SU-DHL-6 (cell line): ENCODE measurements around the gene TRIM6.
A peak's percentile ranks its signal among the peaks of the same experiment; 100 is the strongest.

Experiments used
- H2AFZ ChIP-seq: fragments of 200-600 bp; sonication (generic); 2 replicates; pipeline ENCODE4 v1.6.1; 2014; ENCODE audit warnings: low read depth, mild to moderate bottlenecking, moderate library complexity, mixed read lengths, antibody characterized with exemption, low read length; ENCODE audit not compliant: severe bottlenecking
- H3F3A ChIP-seq: fragments of 200-600 bp; shearing (Covaris generic); 2 replicates; pipeline ENCODE4 v1.6.0; 2016; ENCODE audit warnings: antibody characterized with exemption, mild to moderate bottlenecking; ENCODE audit not compliant: insufficient read depth
- H3K27ac ChIP-seq: fragments of 200-600 bp; sonication (generic); 2 replicates; pipeline ENCODE4 v1.5.1; 2016; ENCODE audit warnings: low read depth, mild to moderate bottlenecking, low read length, moderate library complexity, mixed read lengths
- H3K27me3 ChIP-seq: fragments of 200-600 bp; sonication (generic), shearing (Covaris generic); 2 replicates; pipeline ENCODE4 v1.6.0; 2014; ENCODE audit warnings: mild to moderate bottlenecking, low read length
- H3K36me3 ChIP-seq: fragments of 200-600 bp; sonication (generic); 2 replicates; pipeline ENCODE4 v1.6.1; 2014; ENCODE audit warnings: mild to moderate bottlenecking, low read length, mixed read lengths
- H3K4me2 ChIP-seq: fragments of 300-600, 200-600 bp; shearing (Covaris generic), sonication (generic); 2 replicates; pipeline ENCODE4 v1.6.0; 2014; ENCODE audit warnings: low read length, low read depth, mild to moderate bottlenecking; ENCODE audit not compliant: poor library complexity, severe bottlenecking
- H3K4me3 ChIP-seq: fragments of 200-600 bp; sonication (generic); 2 replicates; pipeline ENCODE4 v1.5.1; 2014; ENCODE audit warnings: antibody characterized with exemption, low read length, mild to moderate bottlenecking, mixed read lengths; ENCODE audit not compliant: insufficient read depth, poor library complexity, severe bottlenecking
- H3K79me2 ChIP-seq: fragments of 200-600 bp; sonication (generic); 2 replicates; pipeline ENCODE4 v1.6.1; 2014; ENCODE audit warnings: mild to moderate bottlenecking, low read length, moderate library complexity; ENCODE audit not compliant: insufficient read depth
- H3K9ac ChIP-seq: fragments of 200-600 bp; sonication (generic); 2 replicates; pipeline ENCODE4 v1.7.0; 2014; ENCODE audit warnings: mild to moderate bottlenecking, low read length
- H3K9me2 ChIP-seq: fragments of 200-600 bp; sonication (generic); replicated peaks from 2 replicates; pipeline ENCODE4 v1.6.1; 2014; ENCODE audit warnings: low read length; ENCODE audit not compliant: insufficient read depth
- H3K9me3 ChIP-seq: fragments of 200-600 bp; sonication (generic); 2 replicates; pipeline ENCODE4 v1.6.1; 2014; ENCODE audit warnings: low read length, mixed read lengths; ENCODE audit not compliant: insufficient read depth
- H4K20me1 ChIP-seq: fragments of 200-600 bp; sonication (generic); 2 replicates; pipeline ENCODE4 v1.6.1; 2014; ENCODE audit warnings: low read depth, mild to moderate bottlenecking, antibody characterized with exemption, low read length, moderate library complexity, mixed read lengths
- CTCF ChIP-seq: fragments of 200-600 bp; sonication (generic); IDR thresholded peaks from one replicate; pipeline ENCODE4 v1.5.1; 2017; ENCODE audit warnings: antibody characterized with exemption, mild to moderate bottlenecking, low read length, moderate library complexity; ENCODE audit not compliant: insufficient read depth, poor library complexity, severe bottlenecking
- EZH2phosphoT487 ChIP-seq: fragments of 200-600 bp; sonication (generic), shearing (Covaris generic); conservative IDR thresholded peaks from 2 replicates; pipeline ENCODE4 v1.6.1; 2018; ENCODE audit warnings: mild to moderate bottlenecking, antibody characterized with exemption, low read length, moderate library complexity, mixed read lengths

Gene TRIM6

GRCh38 chr11:5550440-5551095 is 45.9 kb upstream of the TRIM6 start:
- H3K27ac ChIP-seq = no peak overlapping the region
- no peaks in the 10 kb centered on the region for H3K9me2 ChIP-seq
- no peak overlapping the region for H3K4me3 ChIP-seq
- H3F3A ChIP-seq = no peaks in the 10 kb centered on the region
- H3K9me3 ChIP-seq = no peaks in the 10 kb centered on the region
- TF ChIP-seq CTCF = no peak
- TF ChIP-seq EZH2phosphoT487 = no peak
- no peaks in the 10 kb centered on the region for H3K79me2 ChIP-seq
- H3K9ac ChIP-seq = no peak overlapping the region
- H2AFZ ChIP-seq = no peak overlapping the region
- no peaks in the 10 kb centered on the region for H3K27me3 ChIP-seq
- H3K36me3 ChIP-seq = no peaks in the 10 kb centered on the region
- H4K20me1 ChIP-seq = no peaks in the 10 kb centered on the region
- no peak overlapping the region for H3K4me2 ChIP-seq

- Histone ChIP-seq H4K20me1 (no peaks in the 10 kb centered on the region), H3K27me3 (no peaks in the 10 kb centered on the region), H3K9me2 (no peaks in the 10 kb centered on the region), H3K4me3 (no peak overlapping the region), H3K36me3 (no peaks in the 10 kb centered on the region), H3F3A (no peaks in the 10 kb centered on the region), H3K9me3 (no peaks in the 10 kb centered on the region), H3K4me2 (no peak overlapping the region), H3K27ac (no peak overlapping the region), H3K9ac (no peak overlapping the region), H2AFZ (no peak overlapping the region), H3K79me2 (no peaks in the 10 kb centered on the region)
- peak; percentile 10 for TF ChIP-seq CTCF
- no peak for TF ChIP-seq EZH2phosphoT487
Measured at GRCh38 chr11:5553343-5553742, 43.1 kb upstream of the TRIM6 start.

GRCh38 chr11:5556596-5557188 is 39.7 kb upstream of the TRIM6 start:
- Histone ChIP-seq H3K4me3 (no peak overlapping the region), H2AFZ (no peak overlapping the region)

More at GRCh38 chr11:5556596-5557188, 39.7 kb upstream of the TRIM6 start:
- Histone ChIP-seq H3K4me2 (no peak overlapping the region), H4K20me1 (no peaks in the 10 kb centered on the region), H3K9me3 (no peaks in the 10 kb centered on the region), H3K27ac (no peak overlapping the region), H3K9me2 (no peaks in the 10 kb centered on the region), H3K36me3 (no peaks in the 10 kb centered on the region), H3K27me3 (no peaks in the 10 kb centered on the region), H3K9ac (no peak overlapping the region), H3K79me2 (no peaks in the 10 kb centered on the region), H3F3A (no peaks in the 10 kb centered on the region)
- TF ChIP-seq EZH2phosphoT487 (no peak), CTCF (no peak)
